Nephron (organoid): ENCODE data around the gene S100A6.
"Not testable (repeated sequence)": the region's sequence is repeated elsewhere in the genome, so short reads cannot be mapped to it uniquely, and the experiment has no call there.

Source experiments
- H3K27ac Mint-ChIP-seq, 3 experiments: 2 replicates each; pipeline ENCODE4 v1.8.0; 2020; ENCODE audit warnings: mixed read lengths in 3 of 3, mild to moderate bottlenecking in 2 of 3, moderate library complexity in 1 of 3
- H3K27me3 Mint-ChIP-seq: 2 replicates; pipeline ENCODE4 v1.8.0; 2021; ENCODE audit warnings: low read depth, mild to moderate bottlenecking, moderate library complexity, mixed read lengths
- H3K36me3 Mint-ChIP-seq: 2 replicates; pipeline ENCODE4 v1.8.0; 2020; ENCODE audit warnings: low read depth, mixed read lengths
- H3K4me1 Mint-ChIP-seq: 2 replicates; pipeline ENCODE4 v1.8.0; 2020; ENCODE audit warnings: mixed read lengths
- H3K4me3 Mint-ChIP-seq, 3 experiments: 2 replicates each; pipeline ENCODE4 v1.8.0; 2020; ENCODE audit warnings: mild to moderate bottlenecking in 3 of 3, mixed read lengths in 3 of 3, moderate library complexity in 2 of 3
- H3K9me3 Mint-ChIP-seq: 2 replicates; pipeline ENCODE4 v1.8.0; 2020; ENCODE audit warnings: mixed read lengths
- TF ChIP-seq, protein P1 (sequence below), 3 experiments: fragments of 200-600 bp; sonication (generic); IDR thresholded peaks; one replicate each; pipeline ENCODE4 v1.5.0; 2021; ENCODE audit warnings: antibody characterized with exemption in 3 of 3; ENCODE audit not compliant: unreplicated experiment in 3 of 3

S100A6 gene

DNA sequence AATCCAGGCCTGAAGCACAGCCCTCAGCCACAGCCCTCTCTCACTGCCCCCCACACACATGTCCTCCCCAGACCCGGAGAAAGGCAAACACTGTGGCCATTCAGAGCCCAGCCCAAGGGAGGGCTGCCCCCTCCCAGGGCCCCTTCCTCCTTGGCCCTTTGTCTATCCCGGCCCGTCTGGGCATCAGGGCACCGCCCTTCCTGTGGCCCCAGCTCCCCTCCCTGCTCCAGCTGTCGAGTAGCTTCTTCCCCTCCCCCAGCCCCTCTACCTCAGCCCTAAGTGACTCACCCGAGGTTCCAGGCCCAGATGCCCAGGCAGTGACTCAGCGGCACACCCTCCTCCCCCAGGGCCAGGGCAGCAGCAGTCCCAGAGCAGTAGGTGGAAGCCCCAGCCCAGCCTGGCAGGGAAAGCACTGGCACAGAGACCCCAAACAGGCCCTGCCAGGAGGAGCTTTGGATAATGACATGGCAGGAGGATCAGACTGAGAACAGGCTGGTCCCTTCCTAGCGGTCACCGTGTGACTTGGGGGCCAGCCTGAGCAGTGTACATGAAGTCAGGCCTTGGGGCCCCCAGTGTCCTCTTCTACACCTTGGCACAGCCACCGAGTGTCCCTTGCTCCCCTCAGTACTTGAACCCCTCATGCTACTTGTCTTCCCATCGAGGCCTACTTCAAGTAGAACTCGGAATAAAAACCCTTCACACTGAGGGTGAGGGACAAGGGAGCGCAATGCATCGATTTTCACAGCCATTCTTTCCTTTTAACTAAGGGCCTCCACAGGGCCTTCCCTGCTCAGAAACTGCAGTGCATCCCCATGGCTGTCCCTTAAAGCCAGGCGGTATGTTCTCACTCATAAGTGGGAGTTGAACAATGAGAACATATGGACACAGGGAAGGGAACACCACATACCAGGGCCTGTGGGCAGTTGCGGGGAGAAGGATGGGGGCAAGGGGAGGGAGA, 30.9 kb upstream of the S100A6 start:
- H3K36me3 Mint-ChIP-seq: no peaks in the 10 kb centered on the region
- H3K4me1 Mint-ChIP-seq: peaks cover 51% of the 10 kb centered on the region
- peak overlapping the region; percentile 97 to 99 (median 99) for H3K27ac Mint-ChIP-seq
- H3K4me3 Mint-ChIP-seq: peak overlapping the region in 2 of 3 experiments; percentile 42 to 57
- no peaks in the 10 kb centered on the region for H3K9me3 Mint-ChIP-seq
- TF ChIP-seq, protein P1, sequence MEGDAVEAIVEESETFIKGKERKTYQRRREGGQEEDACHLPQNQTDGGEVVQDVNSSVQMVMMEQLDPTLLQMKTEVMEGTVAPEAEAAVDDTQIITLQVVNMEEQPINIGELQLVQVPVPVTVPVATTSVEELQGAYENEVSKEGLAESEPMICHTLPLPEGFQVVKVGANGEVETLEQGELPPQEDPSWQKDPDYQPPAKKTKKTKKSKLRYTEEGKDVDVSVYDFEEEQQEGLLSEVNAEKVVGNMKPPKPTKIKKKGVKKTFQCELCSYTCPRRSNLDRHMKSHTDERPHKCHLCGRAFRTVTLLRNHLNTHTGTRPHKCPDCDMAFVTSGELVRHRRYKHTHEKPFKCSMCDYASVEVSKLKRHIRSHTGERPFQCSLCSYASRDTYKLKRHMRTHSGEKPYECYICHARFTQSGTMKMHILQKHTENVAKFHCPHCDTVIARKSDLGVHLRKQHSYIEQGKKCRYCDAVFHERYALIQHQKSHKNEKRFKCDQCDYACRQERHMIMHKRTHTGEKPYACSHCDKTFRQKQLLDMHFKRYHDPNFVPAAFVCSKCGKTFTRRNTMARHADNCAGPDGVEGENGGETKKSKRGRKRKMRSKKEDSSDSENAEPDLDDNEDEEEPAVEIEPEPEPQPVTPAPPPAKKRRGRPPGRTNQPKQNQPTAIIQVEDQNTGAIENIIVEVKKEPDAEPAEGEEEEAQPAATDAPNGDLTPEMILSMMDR (IDR thresholded peaks at IDR 0.05; ENCODE audit: unreplicated experiment in 3 of 3): no peak
- peaks cover 3% of the 10 kb centered on the region for H3K27me3 Mint-ChIP-seq

DNA sequence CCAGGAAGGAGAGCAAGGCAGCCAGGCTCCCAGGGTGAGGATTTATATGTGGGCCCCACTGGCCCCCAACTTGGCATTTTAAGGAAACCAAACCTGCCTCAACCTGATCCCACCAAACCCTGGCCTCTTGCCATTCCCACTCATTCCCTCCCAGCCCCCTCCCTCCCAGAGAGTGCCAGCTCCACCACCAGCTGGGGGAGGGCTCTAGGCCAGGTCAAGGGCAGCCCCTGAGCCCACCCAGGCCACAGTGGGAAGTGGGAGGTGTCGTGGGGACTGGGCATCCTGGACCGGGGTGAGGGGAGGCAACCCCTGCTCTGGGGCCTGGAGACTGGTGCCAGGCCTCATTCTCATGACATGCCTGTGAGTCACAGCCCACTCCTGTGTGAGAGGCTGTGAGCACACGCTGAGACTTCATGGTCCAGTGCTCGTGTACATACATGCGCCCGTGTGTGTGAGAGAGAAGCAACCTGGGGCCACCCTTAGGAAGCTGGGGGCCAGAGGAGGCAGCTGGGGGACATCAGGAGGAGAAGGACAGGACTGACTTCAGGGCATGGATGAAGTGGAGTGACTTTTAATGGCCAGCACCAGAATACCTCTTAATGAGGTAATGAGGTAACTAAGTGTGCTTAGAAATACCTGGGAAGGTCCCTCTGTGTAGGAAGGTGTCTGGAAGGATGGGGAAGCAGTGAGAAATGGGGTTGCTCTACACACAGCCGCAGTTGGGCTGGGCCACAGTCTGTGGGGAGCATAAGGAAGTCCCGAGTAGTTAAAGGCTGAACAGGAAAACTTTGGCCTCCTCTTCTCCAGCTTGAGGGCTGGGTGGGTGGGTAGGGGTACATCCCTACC, 30.0 kb upstream of the S100A6 start, which contains the start of gene S100A2:
TSS of gene S100A2 (minus strand) at position 316 of the 846 bp plus-strand sequence. CDS start 1,967 bp downstream, outside the sequence.
- Mint-ChIP-seq H3K27ac (peak within 1 kb of the TSS; percentile 97 to 99 (median 99)), H3K4me1 (peaks cover 51% of the 10 kb centered on the region)
- TF ChIP-seq, protein P1 (IDR thresholded peaks at IDR 0.05; ENCODE audit: unreplicated experiment in 3 of 3): no peak

DNA sequence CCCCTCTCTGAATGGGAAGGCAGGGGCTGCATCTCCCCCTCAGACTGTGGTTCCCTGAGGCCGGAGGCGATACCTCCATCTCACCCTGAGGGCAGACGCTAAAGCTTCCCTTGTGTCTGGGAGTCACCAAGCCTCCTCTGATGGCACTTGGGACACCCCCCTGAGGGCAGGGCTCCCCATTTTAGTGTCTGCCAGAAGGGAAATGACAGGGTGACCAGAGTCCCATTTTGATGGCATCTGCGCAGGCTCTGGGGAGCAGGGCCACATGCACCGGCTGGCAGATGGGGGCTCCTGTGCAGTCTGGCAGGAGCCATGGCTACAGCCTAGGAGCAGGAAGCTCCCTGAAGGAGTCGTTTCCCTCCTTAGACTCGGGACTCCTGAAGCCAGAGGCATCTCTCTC, 28.2 kb upstream of the S100A6 start:
- Mint-ChIP-seq H3K36me3 (no peaks in the 10 kb centered on the region), H3K27me3 (no peaks in the 10 kb centered on the region), H3K27ac (peak overlapping the region in 2 of 3 experiments; percentile 76 to 85), H3K4me1 (peaks cover 43% of the 10 kb centered on the region), H3K4me3 (no peak overlapping the region), H3K9me3 (no peaks in the 10 kb centered on the region)
- TF ChIP-seq, protein P1 (IDR thresholded peaks at IDR 0.05; ENCODE audit: unreplicated experiment in 3 of 3): no peak

More for the DNA sequence above, 30.0 kb upstream of the S100A6 start, which contains the start of gene S100A2:
- H3K9me3 Mint-ChIP-seq: no peaks in the 10 kb centered on the region
- no peaks in the 10 kb centered on the region for H3K36me3 Mint-ChIP-seq
- peak within 1 kb of the TSS; percentile 42 to 57 (median 43) for H3K4me3 Mint-ChIP-seq
- H3K27me3 Mint-ChIP-seq: peaks cover 3% of the 10 kb centered on the region

DNA sequence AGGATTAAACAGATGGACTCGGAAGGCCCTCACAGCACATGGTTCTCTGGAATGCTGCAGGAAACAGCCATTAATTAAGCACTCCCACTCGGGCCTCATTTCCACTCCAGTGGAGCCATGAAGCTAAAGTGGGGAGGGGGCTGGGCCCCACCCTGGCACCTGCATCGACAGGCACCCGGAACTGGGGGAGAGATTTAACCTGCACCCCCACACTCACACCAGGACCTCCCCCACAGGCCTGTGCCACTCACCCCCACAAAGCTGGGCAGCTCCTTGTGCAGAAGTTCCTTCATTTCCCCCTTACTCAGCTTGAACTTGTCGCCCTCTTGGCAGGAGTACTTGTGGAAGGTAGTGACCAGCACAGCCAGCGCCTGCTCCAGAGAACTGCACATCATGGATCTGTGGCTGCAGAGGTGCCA, 27.7 kb upstream of the S100A6 start:
- H3K27me3 Mint-ChIP-seq: no peaks in the 10 kb centered on the region
- no peaks in the 10 kb centered on the region for H3K36me3 Mint-ChIP-seq
- peaks cover 39% of the 10 kb centered on the region for H3K4me1 Mint-ChIP-seq
- H3K4me3 Mint-ChIP-seq: peak overlapping the region in 1 of 3 experiments; percentile 31
- H3K9me3 Mint-ChIP-seq: no peaks in the 10 kb centered on the region
- peak overlapping the region; percentile 76 to 85 (median 79) for H3K27ac Mint-ChIP-seq
- TF ChIP-seq, protein P1 (IDR thresholded peaks at IDR 0.05; ENCODE audit: unreplicated experiment in 3 of 3): no peak

DNA sequence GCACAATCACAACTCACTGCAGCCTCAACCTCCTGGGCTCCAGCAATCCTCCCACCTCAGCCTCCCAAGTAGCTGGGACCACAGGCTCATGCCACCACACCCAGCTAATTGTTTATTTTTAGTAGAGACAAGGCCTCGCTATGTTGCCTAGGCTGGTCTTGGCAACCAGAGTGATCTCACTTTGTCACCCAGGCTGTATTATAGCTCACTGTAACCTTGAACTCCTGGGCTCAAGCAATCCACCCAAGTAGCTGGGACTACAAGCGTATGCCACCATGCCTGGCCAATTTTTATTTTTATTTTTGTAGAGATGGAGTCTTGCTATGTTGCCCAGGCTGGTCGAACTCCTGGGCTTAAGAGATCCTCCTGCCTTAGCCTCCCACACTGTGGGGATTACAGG, 26.2 kb upstream of the S100A6 start:
- H3K4me3 Mint-ChIP-seq, H3K9me3 Mint-ChIP-seq, H3K27ac Mint-ChIP-seq, H3K36me3 Mint-ChIP-seq, H3K27me3 Mint-ChIP-seq: not testable (repeated sequence)
- peaks cover 26% of the 10 kb centered on the region for H3K4me1 Mint-ChIP-seq

DNA sequence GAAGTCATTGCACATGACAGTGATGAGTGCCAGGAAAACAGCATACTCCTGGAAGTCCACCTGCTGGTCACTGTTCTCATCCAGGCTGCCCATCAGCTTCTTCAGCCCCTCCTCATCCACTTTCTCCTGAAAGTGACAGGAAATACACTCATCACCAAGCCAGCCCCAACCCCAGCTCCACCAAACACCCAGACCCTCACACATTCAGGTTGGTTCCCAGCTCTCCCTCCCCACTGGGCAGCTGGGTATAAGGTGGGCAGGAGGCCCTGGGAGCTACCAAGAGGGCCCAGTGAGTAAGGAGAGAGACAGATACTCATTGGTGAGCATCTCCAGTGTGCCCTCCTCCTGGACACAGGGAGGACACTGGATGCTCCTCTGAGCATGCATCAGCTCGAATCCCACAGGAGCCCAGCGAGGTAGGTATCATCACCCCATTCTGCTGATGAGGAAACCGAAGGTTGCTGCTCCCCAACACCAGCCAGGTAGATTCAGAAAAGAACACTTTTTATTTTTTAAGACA, 25.7 kb upstream of the S100A6 start:
- TF ChIP-seq, protein P1 (IDR thresholded peaks at IDR 0.05; ENCODE audit: unreplicated experiment in 3 of 3): no peak
- H3K27me3 Mint-ChIP-seq: no peaks in the 10 kb centered on the region
- H3K9me3 Mint-ChIP-seq: no peaks in the 10 kb centered on the region
- H3K27ac Mint-ChIP-seq: no peak overlapping the region
- H3K4me1 Mint-ChIP-seq: peaks cover 21% of the 10 kb centered on the region
- H3K36me3 Mint-ChIP-seq: no peaks in the 10 kb centered on the region
- H3K4me3 Mint-ChIP-seq: no peak overlapping the region
